ENCODE data around the gene ASAP3.

GRCh38 chr1:23403355-23403734 is 80.6 kb downstream of the ASAP3 start:
- TF ChIP-seq CTCF (conservative IDR thresholded peaks at IDR 0.05; ENCODE audit: low read depth in 2 of 2) (no peak), POLR2AphosphoS5 (IDR thresholded peaks at IDR 0.05; ENCODE audit: low read depth) (no peak), EZH2 (IDR thresholded peaks at IDR 0.05; ENCODE audit: low read depth, unreplicated experiment) (no peak), CREB1 (CRISPR knock-in tag; IDR thresholded peaks at IDR 0.05; ENCODE audit: low read depth) (no peak)
